ENCODE results near the gene MRPS30.

The MRPS30 gene

GRCh38 chr5:44835693-44836092, 26.9 kb downstream of the MRPS30 start:
- H3K4me3 ChIP-seq (ENCODE audit: low read length) = no peak overlapping the region
- peaks cover 10% of the 10 kb centered on the region for H3K9me3 ChIP-seq (ENCODE audit: low read length)
- no peak overlapping the region for H2AFZ ChIP-seq (ENCODE audit: low read depth, low read length)
- no peaks in the 10 kb centered on the region for H3K36me3 ChIP-seq (ENCODE audit: insufficient read depth, low read length)
- H3K27me3 ChIP-seq (ENCODE audit: insufficient read depth, low read length) = no peaks in the 10 kb centered on the region
- H3K4me1 ChIP-seq (ENCODE audit: insufficient read depth, low read length) = no peaks in the 10 kb centered on the region

GRCh38 chr5:44839018-44839681, 30.4 kb downstream of the MRPS30 start:
- no peaks in the 10 kb centered on the region for H3K36me3 ChIP-seq (ENCODE audit: insufficient read depth, low read length)
- H3K9me3 ChIP-seq (ENCODE audit: low read length) = peaks cover 10% of the 10 kb centered on the region
- no peak overlapping the region for H2AFZ ChIP-seq (ENCODE audit: low read depth, low read length)
- H3K4me3 ChIP-seq (ENCODE audit: low read length) = no peak overlapping the region
- H3K4me1 ChIP-seq (ENCODE audit: insufficient read depth, low read length) = no peaks in the 10 kb centered on the region
- H3K27me3 ChIP-seq (ENCODE audit: insufficient read depth, low read length) = no peaks in the 10 kb centered on the region

- Histone ChIP-seq H3K4me1 (ENCODE audit: insufficient read depth, low read length) (no peaks in the 10 kb centered on the region), H3K27me3 (ENCODE audit: insufficient read depth, low read length) (no peaks in the 10 kb centered on the region), H3K36me3 (ENCODE audit: insufficient read depth, low read length) (no peaks in the 10 kb centered on the region), H3K9me3 (ENCODE audit: low read length) (peaks cover 10% of the 10 kb centered on the region), H3K4me3 (ENCODE audit: low read length) (no peak overlapping the region), H2AFZ (ENCODE audit: low read depth, low read length) (no peak overlapping the region)
Measured at GRCh38 chr5:44842496-44843282, 33.9 kb downstream of the MRPS30 start.

GRCh38 chr5:44844744-44845143, 36.0 kb downstream of the MRPS30 start:
- no peak overlapping the region for H2AFZ ChIP-seq (ENCODE audit: low read depth, low read length)
- no peaks in the 10 kb centered on the region for H3K36me3 ChIP-seq (ENCODE audit: insufficient read depth, low read length)
- no peaks in the 10 kb centered on the region for H3K4me1 ChIP-seq (ENCODE audit: insufficient read depth, low read length)
- H3K27me3 ChIP-seq (ENCODE audit: insufficient read depth, low read length) = no peaks in the 10 kb centered on the region
- H3K4me3 ChIP-seq (ENCODE audit: low read length) = no peak overlapping the region
- H3K9me3 ChIP-seq (ENCODE audit: low read length) = no peaks in the 10 kb centered on the region

GRCh38 chr5:44845777-44846176, 37.0 kb downstream of the MRPS30 start:
- Histone ChIP-seq H3K27me3 (ENCODE audit: insufficient read depth, low read length) (no peaks in the 10 kb centered on the region), H3K4me3 (ENCODE audit: low read length) (no peak overlapping the region), H3K36me3 (ENCODE audit: insufficient read depth, low read length) (no peaks in the 10 kb centered on the region), H3K9me3 (ENCODE audit: low read length) (no peaks in the 10 kb centered on the region), H2AFZ (ENCODE audit: low read depth, low read length) (no peak overlapping the region), H3K4me1 (ENCODE audit: insufficient read depth, low read length) (no peaks in the 10 kb centered on the region)

- no peak overlapping the region for H3K4me3 ChIP-seq (ENCODE audit: low read length)
- no peaks in the 10 kb centered on the region for H3K9me3 ChIP-seq (ENCODE audit: low read length)
- no peaks in the 10 kb centered on the region for H3K27me3 ChIP-seq (ENCODE audit: insufficient read depth, low read length)
- no peaks in the 10 kb centered on the region for H3K4me1 ChIP-seq (ENCODE audit: insufficient read depth, low read length)
- H2AFZ ChIP-seq (ENCODE audit: low read depth, low read length) = no peak overlapping the region
- no peaks in the 10 kb centered on the region for H3K36me3 ChIP-seq (ENCODE audit: insufficient read depth, low read length)
Measured at GRCh38 chr5:44847206-44847852, 38.6 kb downstream of the MRPS30 start.

- H3K27me3 ChIP-seq (ENCODE audit: insufficient read depth, low read length) = no peaks in the 10 kb centered on the region
- no peak overlapping the region for H2AFZ ChIP-seq (ENCODE audit: low read depth, low read length)
- no peaks in the 10 kb centered on the region for H3K9me3 ChIP-seq (ENCODE audit: low read length)
- no peak overlapping the region for H3K4me3 ChIP-seq (ENCODE audit: low read length)
- H3K36me3 ChIP-seq (ENCODE audit: insufficient read depth, low read length) = no peaks in the 10 kb centered on the region
- H3K4me1 ChIP-seq (ENCODE audit: insufficient read depth, low read length) = no peaks in the 10 kb centered on the region
Measured at GRCh38 chr5:44860267-44860666, 51.5 kb downstream of the MRPS30 start.

GRCh38 chr5:44862808-44863207, 54.1 kb downstream of the MRPS30 start:
- Histone ChIP-seq H3K4me3 (ENCODE audit: low read length) (no peak overlapping the region), H3K9me3 (ENCODE audit: low read length) (no peaks in the 10 kb centered on the region), H2AFZ (ENCODE audit: low read depth, low read length) (no peak overlapping the region), H3K4me1 (ENCODE audit: insufficient read depth, low read length) (no peaks in the 10 kb centered on the region), H3K36me3 (ENCODE audit: insufficient read depth, low read length) (no peaks in the 10 kb centered on the region), H3K27me3 (ENCODE audit: insufficient read depth, low read length) (no peaks in the 10 kb centered on the region)

All from neuron (in vitro differentiated cells).